Amniotic epithelial cell (primary cell): ENCODE results near the gene NOTUM.
A peak's percentile ranks its signal among the peaks of the same experiment; 100 is the strongest.

Source experiments
- DNase-seq: peaks from one replicate; pipeline ENCODE4 v3.0.0-alpha.2; 2010; ENCODE audit warnings: low read depth

NOTUM gene

GRCh38 chr17:81909966-81910839, 50.8 kb downstream of the NOTUM start:
- DNase-seq: peak; percentile 19

GRCh38 chr17:81909231-81909630, 51.8 kb downstream of the NOTUM start:
- DNase-seq: no peak

- no peak for DNase-seq
Measured at GRCh38 chr17:81908793-81909192, 52.2 kb downstream of the NOTUM start.

GRCh38 chr17:81907219-81908145, 53.5 kb downstream of the NOTUM start:
- no peak for DNase-seq

- DNase-seq: no peak
Measured at GRCh38 chr17:81906476-81907218, 54.3 kb downstream of the NOTUM start.

GRCh38 chr17:81905993-81906392, 55.0 kb downstream of the NOTUM start:
- no peak for DNase-seq

- no peak for DNase-seq
Measured at GRCh38 chr17:81905424-81905875, 55.5 kb downstream of the NOTUM start.

GRCh38 chr17:81904600-81905423, 56.2 kb downstream of the NOTUM start:
- DNase-seq: no peak

- DNase-seq: no peak
Measured at GRCh38 chr17:81903896-81904599, 56.9 kb downstream of the NOTUM start.

- DNase-seq: no peak
Measured at GRCh38 chr17:81903415-81903831, 57.6 kb downstream of the NOTUM start.

- DNase-seq: no peak
Measured at GRCh38 chr17:81902653-81903414, 58.2 kb downstream of the NOTUM start.
